Subcutaneous adipose tissue (tissue), 4 donors: ENCODE data around the gene APOL1. TPM values are rescaled to one million over a fixed set of nuclear protein-coding genes. Genes with fewer than 3 reads are reported as not detected.

ENCODE experiments used
- small RNA-seq: library from RNA; depleted of rRNA; stranded (forward); fragments of <200 nt; gene quantifications from one replicate; pipeline ENCODE3, GENCODE V24; 2016
- total RNA-seq, 4 donors: library from RNA; depleted of rRNA; stranded (reverse); fragments of >200 nt; gene quantifications; one replicate each; pipeline ENCODE4 v1.1.0, GENCODE V29; 2016
- TF ChIP-seq, protein P1 (sequence below): fragments of 450-650 bp; IDR thresholded peaks from one replicate; pipeline ENCODE4 v1.5.1; 2016; ENCODE audit warnings: low read depth, mild to moderate bottlenecking, control low read depth, antibody characterized with exemption, moderate library complexity

Gene APOL1
- total RNA-seq, 4 donors from 2014 or later: 7.5 to 53.5 (median 18.9) TPM

DNA sequence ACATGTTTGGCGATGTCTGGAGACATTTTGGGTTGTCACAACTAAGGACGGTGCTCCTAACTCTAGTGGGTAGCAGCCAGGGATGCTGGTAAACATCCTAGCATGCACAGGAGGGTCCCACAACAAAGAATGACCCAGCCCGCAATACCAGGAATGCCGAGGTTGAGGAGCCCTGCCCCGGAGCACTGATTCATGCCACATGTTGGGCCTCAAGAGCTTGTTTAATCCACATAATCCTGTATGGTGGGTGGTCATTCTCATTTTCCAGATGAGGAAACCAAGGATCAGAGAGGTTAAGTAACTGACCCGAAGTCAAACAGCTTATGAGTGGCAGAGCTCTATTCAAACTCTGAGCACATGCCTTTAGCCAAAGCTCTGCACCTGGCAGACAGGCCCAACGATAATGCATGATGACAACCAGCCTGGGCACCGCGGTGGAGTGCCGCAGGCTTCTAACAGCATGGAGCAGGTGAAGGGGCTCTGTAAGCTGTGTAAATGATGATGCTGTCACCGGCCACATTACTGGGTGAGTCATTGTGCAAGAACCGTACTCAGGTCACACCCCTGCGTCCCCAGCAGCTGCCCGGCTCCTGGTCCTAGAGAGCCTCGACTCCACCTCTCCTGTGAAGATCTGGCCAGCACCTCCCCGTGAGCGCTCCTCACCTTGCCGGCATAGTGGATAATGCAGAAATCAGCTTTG, 58.6 kb downstream of the APOL1 start:
- TF ChIP-seq, protein P1, sequence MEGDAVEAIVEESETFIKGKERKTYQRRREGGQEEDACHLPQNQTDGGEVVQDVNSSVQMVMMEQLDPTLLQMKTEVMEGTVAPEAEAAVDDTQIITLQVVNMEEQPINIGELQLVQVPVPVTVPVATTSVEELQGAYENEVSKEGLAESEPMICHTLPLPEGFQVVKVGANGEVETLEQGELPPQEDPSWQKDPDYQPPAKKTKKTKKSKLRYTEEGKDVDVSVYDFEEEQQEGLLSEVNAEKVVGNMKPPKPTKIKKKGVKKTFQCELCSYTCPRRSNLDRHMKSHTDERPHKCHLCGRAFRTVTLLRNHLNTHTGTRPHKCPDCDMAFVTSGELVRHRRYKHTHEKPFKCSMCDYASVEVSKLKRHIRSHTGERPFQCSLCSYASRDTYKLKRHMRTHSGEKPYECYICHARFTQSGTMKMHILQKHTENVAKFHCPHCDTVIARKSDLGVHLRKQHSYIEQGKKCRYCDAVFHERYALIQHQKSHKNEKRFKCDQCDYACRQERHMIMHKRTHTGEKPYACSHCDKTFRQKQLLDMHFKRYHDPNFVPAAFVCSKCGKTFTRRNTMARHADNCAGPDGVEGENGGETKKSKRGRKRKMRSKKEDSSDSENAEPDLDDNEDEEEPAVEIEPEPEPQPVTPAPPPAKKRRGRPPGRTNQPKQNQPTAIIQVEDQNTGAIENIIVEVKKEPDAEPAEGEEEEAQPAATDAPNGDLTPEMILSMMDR: no peak

DNA sequence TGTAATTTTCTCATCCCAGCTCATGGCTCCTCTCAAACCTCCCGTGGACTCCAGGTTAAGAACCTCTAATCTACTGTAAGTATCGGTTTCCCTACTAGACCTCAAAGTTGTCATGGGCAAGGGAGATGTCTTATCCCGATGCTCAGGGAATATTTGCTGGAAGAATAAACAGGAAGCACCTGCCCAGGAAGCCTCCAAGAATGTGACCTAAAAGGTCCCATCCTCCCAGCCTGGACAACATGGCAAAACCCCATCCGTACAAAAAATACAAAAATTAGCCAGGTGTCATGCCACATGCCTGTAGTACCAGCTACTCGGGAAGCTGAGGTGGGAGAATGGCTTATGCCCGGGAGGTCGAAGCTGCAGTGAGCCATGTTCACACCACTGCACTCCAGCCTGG, 62.4 kb downstream of the APOL1 start:
- TF ChIP-seq, protein P1: no peak

- TF ChIP-seq, protein P1: no peak
These were observed 63.5 kb downstream of the APOL1 start for GRCh38 chr22:36316419-36316818.

Small RNA genes lying within 50 kb of the gene (small RNA-seq; reads per million reads assigned to genes)
- not detected for gene MIR6819

Other genes starting within 250 kb of the APOL1 start
- 10 to 100 TPM; 46.7 to 64.1 (median 51.5) TPM for gene RBFOX2, start 224.3 kb upstream of the APOL1 start, total RNA-seq
- 100 to 1,000 TPM in 3 of 4 donors, 10 to 100 TPM in 1; 99.3 to 166 (median 121) TPM for gene APOL3, start 92.4 kb upstream of the APOL1 start, total RNA-seq
- gene APOL4, start 51.3 kb upstream of the APOL1 start, total RNA-seq: 10 to 100 TPM in 3 of 4 donors, under 1 TPM in 1; 0.68 to 80.8 (median 35.8) TPM
- gene APOL2, start 13.6 kb upstream of the APOL1 start, total RNA-seq: 100 to 1,000 TPM in 1 of 4 donors, 10 to 100 TPM in 3; 39.0 to 121 (median 66.6) TPM
- 100 to 1,000 TPM; 187 to 410 (median 233) TPM for gene MYH9, start 134.8 kb downstream of the APOL1 start, total RNA-seq
- gene TXN2, start 228.5 kb downstream of the APOL1 start, total RNA-seq: 10 to 100 TPM; 26.9 to 84.6 (median 65.3) TPM